HG02610 (cell line): ENCODE measurements around the gene LINC01488.

Experiments used
- ATAC-seq: cut with Tn5 transposase; IDR thresholded peaks from one replicate; pipeline ENCODE4 v1.9.1; 2021; ENCODE audit warnings: mild to moderate bottlenecking, moderate library complexity; ENCODE audit not compliant: unreplicated experiment

Gene LINC01488

DNA sequence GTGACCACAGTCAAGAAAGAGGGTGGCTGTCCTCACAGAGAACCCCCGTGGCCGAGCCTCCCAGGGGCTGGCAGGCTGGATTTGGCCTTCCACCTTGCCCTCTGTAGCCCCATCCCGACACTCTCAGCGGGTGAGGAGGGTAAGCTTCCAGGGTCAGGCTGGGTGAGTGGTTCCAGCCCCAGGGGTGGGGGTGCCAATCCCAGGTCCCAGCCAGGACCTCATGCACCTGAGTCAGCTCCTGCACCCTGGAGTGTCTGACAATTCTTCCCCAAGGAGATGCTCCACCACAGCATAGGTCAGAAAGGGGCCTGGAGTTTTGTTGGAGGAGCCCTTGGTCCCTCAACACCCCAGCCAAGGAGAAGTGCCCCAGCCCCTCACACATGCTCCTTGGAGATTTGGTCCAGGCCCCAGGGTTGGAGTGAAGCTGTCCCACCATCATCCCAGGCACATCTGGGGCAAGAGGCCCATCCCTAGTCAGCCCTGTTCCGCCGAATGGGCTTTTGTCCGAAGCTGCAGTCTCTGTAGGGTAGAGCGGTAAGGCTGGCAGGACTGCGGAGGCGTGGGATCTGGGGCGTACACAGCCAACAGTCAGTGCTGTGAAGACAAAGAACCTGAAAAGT lies 8.4 kb downstream of the LINC01488 start:
- no peak for ATAC-seq

DNA sequence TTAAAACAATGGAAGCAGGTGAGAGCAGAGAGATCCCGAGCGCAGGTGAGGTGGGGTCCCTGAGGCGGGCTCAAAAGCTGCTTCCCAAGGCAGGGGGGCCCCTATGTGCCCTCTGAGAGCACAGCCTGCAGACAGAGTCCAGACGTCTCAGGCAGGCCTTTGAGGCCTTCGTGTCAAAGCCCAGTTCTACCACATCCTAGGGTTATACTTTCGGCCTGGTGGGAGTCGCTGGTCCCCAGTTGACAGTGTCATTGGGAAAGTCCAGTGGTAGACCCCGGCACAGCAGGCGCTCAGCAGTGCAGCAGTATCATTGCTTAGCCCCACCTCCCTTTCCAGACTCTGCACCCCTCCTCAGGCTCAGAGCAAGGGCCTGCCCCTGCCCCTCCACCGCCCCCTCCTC lies 9.1 kb downstream of the LINC01488 start:
- ATAC-seq, result no peak

DNA sequence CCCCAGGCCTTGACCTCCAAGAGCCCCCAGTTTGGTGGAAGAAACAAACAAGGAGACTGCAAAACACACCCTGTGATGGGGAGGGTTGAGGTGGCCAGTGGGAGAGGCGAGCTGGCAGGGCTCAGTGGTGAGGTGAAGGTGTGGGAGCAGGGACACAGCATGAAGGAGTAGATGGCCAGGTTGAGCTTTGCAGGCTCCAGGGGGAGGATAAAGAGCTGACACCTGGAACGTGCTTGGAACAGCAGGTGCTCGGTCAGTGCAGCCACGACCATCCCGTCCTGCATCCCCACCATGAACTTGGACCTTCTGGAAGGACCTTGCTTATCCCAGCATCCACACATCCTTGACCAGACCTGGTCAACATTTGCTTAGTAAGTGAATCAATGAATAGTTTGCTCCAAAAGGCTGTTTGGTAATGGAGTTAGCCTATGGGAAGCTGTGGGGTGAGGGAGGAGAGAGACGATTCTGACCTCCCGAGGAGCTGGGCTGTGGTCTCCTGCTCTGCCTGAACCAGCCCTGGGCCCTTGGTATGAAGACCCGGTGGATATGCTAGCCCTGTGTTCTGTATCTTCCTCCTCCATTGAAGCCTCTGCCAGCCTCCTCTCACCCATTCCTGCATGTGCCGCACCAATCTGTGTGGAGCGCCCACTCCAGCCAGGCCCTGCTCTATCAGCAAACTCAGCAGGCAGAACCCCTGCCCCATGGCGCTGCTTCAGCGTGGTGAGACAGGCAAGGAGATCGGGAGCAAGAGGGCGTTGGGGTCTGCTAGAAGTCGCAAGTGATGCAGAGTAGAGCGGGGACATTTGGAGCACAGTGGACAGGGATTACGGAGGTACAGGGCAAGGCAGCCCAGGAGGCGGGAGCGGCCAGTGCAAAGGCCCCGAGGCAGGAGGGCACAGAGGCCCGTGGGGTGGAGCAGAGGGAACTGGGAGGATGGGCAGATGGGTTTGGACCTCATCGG lies 9.9 kb downstream of the LINC01488 start:
- no peak for ATAC-seq

DNA sequence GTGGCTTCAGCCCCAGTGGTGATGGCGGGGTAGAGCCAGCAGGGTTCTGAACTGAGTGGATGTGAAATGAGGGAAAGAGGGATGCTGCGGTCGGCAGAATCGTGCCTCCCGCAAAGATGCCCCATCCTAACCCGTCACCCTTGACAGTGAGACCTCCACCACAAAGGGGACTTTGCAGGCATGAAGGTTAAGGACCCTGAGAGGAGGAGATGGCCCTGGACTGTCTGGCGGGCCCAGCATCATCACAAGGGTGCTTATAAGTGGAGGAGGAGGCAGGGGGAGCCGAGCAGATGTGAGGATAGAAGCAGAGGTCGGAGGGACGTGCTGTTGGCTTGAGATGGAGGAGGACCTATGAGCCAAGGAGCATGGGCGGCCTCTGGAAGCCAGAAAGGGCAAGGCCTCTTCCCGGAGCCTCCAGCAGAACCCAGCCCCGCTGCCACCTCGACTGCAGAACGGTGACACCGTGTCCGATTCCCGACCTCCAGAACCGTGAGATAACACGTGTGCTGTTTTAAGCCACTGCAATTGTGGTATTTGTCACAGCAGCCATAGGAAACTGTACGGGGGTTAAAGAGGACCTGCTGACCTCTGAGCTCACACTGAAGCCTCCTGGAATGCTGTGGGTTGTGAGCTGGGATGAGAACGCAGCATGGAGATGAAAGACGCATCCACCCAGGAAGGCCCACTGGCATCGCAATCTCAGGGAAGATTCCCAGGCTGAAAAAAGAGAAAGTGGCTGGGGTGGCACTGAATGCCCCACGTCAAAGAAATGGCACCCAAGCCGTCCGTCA lies 10.9 kb downstream of the LINC01488 start:
- ATAC-seq, result no peak

DNA sequence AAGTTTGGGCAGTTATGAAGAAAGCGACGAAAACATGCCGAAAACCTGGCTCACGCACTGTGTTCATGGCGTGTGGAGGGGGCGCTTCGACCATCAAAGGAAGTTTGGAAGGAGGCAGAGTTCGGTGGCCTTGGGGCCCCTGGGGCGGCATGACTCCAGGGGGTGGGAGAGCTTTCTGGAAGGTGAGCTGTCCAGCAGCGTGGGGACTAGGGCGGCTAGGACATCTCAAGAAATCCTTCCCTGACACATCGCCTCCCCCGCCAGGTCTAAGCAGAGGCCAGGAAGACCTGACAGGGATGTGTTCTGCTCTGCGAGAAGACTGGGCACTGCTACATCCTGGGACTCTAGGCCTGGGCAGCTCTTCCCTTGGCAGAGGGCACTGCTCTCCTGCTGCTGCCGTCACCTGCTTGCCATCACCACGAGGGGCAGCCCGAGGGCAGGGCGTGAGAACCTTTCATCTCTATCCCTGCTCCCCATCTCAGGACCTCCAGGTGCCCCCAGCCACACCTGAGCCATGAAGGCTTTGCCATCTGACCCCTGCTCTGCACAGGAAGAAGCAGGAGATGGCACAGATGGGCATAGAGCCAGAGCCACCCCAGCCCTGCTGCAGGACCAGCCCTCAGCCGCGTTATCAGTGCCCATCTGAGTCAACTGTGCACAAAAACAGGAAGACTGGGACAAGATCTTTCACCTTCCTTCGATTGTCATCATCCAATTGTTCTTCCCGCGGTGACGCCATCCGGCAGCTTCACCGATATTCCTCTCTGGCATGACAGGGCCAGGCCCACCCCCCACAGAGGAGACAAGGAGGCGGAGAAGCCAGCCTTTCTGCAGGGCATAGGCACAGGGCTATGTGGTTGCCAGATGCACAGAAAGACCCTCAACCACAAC lies 12.7 kb downstream of the LINC01488 start:
- ATAC-seq, result no peak

DNA sequence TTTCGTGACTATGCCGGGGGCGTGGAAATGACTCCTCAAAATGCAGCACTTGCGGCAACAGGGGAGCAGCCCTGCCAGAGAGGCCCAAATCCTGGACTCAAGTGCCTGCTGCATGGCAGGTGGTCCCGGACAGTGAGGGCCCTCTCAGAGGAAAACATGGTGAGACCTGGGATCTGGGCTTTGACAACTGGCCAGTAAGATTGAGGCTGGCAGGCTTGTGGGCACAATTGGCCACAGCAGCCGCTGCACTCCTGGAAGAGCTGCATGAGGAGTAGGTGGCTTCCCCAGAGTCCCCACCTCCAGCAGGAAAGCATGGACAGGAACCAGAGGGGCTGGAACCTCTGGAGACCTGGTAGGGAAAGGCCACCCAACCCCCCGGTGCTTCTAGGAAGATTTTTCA lies 13.4 kb downstream of the LINC01488 start:
- no peak for ATAC-seq

DNA sequence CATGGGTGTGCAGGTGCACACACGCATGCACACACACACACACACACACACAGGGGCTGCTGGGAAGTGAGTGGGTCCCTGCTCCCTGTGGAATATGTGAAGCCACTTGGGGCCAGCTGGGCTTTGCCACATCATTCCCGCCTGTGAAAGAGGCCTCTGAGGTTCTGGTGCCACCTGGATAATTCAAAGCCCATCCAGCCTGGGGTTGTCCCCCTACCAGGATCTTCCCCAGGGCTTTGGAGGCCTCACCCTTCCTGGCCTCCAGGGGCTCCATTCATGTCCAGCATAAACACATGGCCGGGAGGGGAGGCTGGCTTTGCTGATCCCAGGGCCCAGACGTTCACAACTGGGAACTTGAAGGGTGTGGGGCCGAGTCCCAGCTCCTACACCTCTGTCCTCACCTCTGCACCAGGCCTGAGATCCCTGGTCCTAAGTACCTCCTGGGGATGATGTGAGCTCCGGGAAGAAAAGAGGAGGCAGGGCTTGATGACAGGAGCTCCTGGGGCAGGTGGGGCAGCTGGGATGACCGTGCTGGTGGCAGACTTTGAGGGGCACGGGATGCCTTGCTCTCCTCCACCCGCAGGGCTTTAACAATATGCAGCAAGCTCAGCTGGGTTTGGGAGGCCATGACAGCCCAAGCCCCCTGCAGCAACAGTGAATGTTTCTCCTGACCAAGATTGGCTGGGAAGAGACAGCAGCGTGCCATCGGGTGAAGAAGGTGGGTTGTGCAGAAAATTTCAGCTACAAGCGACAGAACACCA lies 14.2 kb downstream of the LINC01488 start:
- no peak for ATAC-seq

DNA sequence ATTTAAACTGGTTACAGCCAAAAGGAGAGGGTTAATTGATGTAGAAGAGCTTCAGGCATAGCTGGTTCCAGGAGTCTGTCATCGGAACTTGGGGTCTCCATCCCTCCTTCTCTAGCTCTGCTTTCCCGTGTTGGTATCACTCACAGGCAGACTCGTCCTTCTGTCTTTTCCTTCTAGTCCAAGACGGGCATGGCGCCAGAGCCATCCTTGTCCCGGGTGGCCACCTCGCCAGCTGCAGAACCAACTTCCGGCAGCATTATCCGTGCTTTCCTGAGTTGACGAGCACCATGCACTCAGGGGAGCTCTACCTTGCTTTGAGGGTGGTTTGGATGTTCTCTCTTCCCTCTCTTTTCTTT lies 14.7 kb downstream of the LINC01488 start:
- no peak for ATAC-seq

DNA sequence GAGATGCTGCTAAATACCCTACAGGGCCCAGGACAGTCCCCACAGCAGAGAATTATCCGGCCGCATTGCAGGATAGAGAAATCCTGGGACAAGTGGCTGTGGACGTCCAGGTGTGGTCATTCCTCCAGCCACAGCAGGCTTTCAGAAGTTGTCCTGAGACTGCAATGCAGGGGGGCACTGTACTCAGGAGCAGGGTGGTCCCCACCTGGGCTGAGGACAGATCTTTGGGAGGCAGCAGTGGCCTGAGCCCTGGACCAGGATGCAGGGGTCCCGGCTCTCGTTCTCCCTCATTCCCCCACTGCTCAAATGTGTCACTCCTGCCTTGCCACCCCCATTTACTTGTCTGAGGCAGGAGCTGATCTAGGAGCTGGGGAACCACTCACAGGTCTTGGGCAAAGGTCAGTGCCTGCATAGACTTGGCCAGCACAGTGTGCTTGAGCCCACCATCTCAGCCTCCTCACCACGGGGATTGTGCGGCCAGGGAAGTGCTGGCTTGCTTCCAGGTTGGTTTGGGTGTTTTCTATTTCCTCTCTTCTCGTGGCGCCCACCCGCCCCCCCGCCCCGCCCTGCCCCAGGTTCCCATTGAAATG lies 15.3 kb downstream of the LINC01488 start:
- no peak for ATAC-seq

DNA sequence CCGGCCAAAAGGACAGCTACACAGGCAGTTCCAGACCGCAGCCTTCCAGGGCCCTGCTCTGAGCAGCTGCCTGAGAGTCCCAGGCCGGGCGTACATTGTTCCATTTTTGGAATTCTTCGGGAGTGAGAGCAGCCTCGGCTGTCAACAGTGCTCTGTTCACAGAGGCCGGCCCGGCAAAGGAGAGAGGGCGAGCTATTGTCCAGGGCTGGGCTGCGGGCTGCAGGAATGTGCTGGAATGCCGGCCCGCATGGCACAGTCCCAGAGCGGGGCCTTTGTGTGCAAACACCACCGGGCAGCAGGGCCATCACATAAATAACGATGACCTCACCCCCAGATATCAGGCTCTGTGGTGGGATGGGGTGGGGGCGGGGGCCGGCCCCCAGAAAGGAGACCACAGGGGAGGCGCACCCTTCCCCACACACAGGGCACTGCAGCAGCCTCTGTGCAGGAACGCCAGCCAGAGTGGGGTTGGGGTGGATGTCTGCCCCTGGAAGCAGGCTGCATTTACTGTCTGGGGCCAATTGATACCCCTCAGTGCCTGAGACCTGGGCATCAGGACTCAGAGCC lies 15.8 kb downstream of the LINC01488 start:
- no peak for ATAC-seq

DNA sequence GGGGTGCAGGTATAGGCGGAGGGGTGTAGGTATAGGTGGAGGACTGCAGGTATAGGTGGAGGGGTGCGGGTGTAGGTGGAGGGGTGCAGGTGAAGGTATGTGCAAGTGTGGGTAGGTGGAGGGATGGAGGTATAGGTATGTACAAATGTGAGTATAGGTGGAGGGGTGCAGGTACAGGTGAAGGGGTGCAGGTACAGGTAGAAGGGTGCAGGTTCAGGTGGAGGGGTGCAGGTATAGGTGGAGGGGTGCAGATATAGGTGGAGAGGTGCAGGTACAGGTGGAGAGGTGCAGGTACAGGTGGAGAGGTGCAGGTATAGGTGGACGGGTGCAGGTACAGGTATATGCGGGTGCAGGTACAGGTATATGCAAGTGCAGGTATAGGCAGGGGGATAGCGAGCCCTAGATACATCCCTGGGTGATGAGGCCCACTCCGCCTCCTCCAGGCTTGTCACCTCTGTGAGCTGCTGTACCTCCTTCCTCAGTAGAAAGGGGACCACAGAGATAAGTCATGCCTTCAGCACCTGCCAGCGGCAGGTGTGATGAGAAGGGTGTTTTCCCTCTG lies 17.2 kb downstream of the LINC01488 start:
- ATAC-seq, result no peak

DNA sequence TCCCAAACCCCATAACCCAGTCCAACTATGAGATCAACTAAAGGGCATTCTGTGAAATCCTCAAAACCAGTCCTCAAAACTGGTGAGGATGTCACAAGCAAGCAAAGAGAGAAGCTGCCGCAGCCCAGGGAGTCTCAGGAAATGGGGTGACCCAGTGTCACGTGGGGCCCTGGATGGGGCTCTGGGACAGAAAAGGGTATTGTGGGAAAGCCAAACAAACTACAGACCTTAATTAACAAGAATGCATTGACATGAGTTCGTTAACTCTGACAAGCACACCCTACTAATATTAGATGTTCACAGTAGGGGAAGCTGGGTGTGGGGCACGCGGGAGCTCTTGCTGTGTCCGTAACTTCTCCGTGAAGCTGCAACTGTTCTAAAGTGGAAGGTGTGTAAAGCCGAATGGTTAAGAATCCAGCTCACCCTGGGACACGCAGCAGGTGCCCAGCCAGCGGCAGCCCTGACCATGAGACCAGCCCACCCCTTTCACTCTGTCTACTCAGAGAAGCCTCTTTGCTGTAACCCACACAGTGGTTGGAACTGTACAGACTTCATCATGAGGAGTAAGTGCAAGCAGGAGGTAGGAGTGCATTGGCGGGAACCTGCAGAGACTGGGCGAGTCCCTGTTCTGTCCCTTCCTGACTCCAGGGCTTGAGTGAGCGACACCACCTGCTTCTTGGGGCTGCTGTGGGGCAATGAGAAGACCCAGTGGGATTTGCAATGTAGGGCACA lies 17.9 kb downstream of the LINC01488 start:
- ATAC-seq, result no peak

DNA sequence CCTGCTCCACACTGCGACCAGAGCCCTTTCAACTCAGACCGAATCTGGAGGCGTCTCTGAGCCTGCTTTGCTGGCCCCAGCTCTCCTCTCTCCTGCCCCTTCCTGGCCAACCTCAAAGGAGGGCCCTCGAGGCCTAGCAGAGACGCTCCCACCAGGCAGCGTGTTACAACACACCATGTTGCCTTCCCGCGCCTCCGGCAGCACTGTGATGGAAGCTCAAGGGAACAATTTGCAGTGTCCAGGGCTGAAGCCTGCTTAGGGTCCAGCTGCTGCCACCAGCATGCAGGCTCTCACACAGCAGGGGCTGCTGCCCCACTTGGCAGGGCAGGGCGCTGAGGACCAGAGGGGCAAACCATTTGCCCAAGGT lies 18.4 kb downstream of the LINC01488 start:
- no peak for ATAC-seq

DNA sequence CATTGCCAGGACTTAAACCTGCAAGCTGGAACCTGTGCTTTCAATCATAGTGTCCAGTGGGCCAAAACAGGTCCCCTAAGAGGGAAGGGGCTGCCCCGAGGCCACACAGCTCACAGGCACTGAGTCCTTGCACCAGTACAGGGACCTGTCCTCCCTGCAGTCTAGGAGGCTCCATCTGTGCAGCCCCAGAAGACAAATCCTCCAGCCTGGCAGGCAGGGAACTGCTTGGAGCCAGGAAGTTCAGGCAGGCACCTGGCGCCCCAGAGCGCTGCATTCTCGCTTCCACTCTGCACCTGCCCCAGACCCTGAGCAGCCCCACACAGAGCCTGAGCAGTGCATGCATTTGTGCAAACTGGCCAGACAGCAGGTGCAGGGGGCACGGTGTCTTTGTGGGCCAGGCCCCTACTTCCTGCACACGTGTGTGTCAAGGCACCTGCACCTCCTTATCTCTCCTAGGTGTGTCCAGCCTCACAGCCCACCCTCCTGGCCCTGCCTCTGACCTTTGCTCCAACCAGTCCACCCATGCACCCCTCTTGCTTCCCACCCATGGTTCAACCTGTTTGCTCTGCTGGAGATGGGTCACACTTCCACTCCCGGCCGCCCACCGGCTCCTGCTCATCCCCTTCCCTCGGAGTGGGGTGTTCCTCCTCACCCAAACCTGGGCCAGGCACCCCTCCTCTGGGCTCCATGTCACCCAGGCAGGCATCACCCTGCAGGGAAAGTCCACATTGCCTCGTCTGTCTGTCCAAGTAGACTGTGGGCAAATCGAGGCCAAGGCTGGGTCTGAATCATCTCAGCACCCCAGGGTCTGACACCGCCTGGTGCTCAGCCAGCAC lies 19.0 kb downstream of the LINC01488 start:
- ATAC-seq, result no peak

DNA sequence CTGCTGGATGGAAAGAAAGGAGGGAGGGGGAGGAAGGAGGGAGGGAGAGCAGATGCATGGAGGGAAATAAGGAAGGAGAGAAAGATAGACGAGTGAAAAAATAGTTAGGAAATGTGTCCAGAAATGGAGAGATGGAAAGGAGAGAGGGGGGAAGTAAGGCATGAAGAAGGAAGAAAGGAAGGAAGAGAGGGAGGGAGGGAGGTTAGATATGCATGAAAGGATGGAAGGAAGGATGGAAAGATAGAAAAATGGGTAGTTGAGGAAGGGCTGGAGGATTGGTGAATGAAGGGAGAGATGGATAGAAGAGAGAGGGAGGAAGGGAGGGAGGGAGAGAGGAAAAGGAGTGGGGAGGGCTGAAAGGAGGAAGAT lies 19.6 kb downstream of the LINC01488 start:
- ATAC-seq, result no peak

DNA sequence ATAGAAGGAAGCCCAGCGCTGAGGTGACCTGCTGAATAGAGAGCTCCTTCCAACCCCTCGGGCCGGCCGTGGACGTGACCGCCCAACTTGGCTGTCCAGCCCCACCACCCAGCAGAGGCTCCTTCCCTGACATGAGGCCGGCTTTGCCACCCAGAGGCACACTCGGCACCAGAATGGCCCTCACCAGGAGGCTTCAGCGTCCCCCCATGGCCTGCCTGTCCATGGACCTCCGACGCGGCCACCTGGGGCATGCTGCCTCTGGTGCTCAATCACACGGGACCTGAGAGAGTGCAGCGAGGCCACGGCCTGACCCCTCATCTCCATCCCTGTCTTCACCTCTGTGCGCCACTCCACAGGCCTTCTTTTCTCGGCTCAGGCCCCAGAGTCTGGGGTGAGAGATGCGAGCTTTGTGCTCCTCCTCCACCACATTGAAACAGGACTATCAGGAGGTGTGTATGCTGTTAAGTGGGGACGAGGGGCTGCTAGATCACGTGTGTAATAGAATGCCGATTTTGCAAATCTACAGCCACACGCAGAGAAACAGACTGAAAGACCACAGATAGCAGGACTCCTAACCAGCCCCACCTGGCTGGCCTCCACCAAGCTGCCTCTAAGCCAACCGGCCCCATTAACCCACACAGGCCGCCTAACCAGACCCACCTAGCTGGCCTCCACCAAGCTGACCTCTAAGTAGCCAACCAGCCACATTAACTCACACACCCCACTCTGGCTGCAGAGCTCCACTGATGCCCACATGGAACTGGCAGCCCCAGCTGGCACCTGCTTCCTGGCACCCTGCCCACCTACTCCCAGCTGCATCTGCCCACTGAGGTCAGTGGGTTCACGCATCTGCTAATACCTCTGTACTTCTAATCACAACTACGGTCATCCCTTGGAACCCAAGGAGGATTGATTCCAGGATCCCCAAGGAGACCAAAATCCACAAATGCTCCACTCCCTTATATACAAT lies 20.7 kb downstream of the LINC01488 start:
- no peak for ATAC-seq
